Raji (cell line): Measurements from ENCODE around the gene RAPGEF4.

Experiments
- POLR2A ChIP-seq: IDR thresholded peaks from 2 replicates; pipeline ENCODE4 v1.6.1; 2011; ENCODE audit warnings: low read depth, low read length, control low read depth; ENCODE audit not compliant: insufficient read depth

RAPGEF4 gene

GRCh38 chr2:173099271-173099670, 363.6 kb downstream of the RAPGEF4 start:
- TF ChIP-seq POLR2A = no peak

- no peak for TF ChIP-seq POLR2A
Measured at GRCh38 chr2:173099804-173100203, 364.2 kb downstream of the RAPGEF4 start.

GRCh38 chr2:173101687-173102086, 366.0 kb downstream of the RAPGEF4 start:
- no peak for TF ChIP-seq POLR2A
